GM12872 (cell line): ENCODE data around the gene SYPL1.

ENCODE experiments used
- TF ChIP-seq, protein P1 (sequence below): IDR thresholded peaks from 3 replicates; pipeline ENCODE4 v1.5.1; 2011; ENCODE audit warnings: low read depth, mild to moderate bottlenecking, low read length, moderate library complexity; ENCODE audit not compliant: insufficient read depth

SYPL1 gene

DNA sequence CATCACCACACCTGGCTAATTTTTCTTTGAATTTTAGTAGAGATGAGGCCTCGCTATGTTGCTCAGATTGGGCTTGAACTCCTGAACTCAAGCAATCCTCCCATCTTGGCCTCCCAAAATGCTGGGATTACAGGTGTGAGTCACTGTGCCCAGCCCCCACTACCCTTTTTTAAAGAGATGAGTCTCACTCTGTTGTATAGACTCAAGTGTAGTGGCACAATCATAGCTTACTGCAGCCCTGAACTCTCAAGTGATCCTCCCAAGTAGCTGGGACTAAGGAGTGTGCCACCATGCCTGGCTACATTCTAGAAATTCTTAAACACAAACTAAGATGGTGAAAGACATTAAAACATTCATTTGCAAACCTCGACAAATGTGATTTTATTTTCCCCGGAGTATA is 12.6 kb downstream of the SYPL1 start:
- TF ChIP-seq, protein P1, sequence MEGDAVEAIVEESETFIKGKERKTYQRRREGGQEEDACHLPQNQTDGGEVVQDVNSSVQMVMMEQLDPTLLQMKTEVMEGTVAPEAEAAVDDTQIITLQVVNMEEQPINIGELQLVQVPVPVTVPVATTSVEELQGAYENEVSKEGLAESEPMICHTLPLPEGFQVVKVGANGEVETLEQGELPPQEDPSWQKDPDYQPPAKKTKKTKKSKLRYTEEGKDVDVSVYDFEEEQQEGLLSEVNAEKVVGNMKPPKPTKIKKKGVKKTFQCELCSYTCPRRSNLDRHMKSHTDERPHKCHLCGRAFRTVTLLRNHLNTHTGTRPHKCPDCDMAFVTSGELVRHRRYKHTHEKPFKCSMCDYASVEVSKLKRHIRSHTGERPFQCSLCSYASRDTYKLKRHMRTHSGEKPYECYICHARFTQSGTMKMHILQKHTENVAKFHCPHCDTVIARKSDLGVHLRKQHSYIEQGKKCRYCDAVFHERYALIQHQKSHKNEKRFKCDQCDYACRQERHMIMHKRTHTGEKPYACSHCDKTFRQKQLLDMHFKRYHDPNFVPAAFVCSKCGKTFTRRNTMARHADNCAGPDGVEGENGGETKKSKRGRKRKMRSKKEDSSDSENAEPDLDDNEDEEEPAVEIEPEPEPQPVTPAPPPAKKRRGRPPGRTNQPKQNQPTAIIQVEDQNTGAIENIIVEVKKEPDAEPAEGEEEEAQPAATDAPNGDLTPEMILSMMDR: no peak

- TF ChIP-seq, protein P1: no peak
These were observed 13.2 kb downstream of the SYPL1 start for GRCh38 chr7:106098889-106099288.

- TF ChIP-seq, protein P1: no peak
These were observed 16.5 kb downstream of the SYPL1 start for GRCh38 chr7:106095634-106096033.

DNA sequence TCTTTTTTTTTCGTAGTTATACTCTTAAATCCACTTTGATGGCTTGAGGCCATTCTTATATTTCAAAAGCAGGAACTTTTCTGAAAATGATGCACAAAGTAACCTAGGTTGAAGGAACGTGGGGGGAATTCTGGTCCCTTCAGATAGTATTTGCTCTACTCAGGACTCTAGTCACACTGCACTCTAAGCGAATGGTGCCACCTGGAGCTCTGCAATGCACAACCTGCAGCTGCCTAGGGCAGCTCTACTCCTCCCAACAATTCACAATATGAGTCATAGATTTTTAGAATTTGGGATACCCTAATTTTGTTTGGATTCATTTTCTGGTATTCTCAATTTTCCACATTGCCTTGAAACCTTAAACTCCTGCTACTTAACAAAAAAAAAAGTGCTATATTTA is 17.3 kb downstream of the SYPL1 start:
- TF ChIP-seq, protein P1: no peak

- TF ChIP-seq, protein P1: no peak
These were observed 19.9 kb downstream of the SYPL1 start for GRCh38 chr7:106092204-106092603.

- TF ChIP-seq, protein P1: no peak
These were observed 22.5 kb downstream of the SYPL1 start for GRCh38 chr7:106089647-106090046.

- TF ChIP-seq, protein P1: no peak
These were observed 24.1 kb downstream of the SYPL1 start for GRCh38 chr7:106088014-106088413.

- TF ChIP-seq, protein P1: no peak
These were observed 26.1 kb downstream of the SYPL1 start for GRCh38 chr7:106086062-106086461.
